ENCODE data around the gene MAPK12. TPM values are rescaled to one million over a fixed set of nuclear protein-coding genes. Genes with fewer than 3 reads are reported as not detected.
A peak's percentile ranks its signal among the peaks of the same experiment; 100 is the strongest.

The MAPK12 gene
- total RNA-seq, 2 donors from 2014 or later = 46.5 to 57.0 TPM

DNA sequence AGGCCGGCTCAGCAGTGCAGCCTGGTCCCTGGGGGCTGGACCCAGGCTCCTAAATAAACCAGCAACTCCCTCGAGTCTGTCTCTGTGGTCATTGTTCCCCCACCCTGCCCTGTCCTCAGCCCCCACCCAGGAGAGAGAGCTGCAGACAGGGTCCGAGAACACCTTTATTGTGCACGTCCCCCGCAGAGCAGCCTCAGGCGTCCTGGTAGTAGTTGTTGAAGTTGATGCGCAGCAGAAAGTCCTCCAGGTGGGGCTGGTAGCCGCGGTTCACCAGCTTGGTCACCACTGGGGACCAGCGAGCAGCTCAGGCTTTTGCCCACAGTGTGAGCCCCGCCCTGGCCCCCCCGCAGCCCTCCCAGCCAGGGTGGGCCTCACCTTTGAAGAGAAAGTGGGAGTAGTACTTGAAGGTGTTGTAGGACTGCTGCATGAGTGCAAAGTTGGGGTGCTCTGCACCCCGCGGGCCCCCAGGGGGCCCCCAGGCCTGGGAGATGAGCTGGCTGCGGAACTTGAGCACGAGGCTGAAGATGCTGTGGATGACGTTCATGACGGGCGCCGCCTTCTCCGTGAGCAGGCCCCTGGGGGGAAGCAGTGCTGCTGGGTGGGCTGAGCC is 43.8 kb downstream of the MAPK12 start:
- no peak overlapping the region for H3K9ac ChIP-seq (ENCODE audit: extremely low read depth, low read length, poor library complexity, severe bottlenecking)
- H3K27me3 ChIP-seq (ENCODE audit: control insufficient read depth, insufficient read depth, low read length, poor library complexity, severe bottlenecking) = no peaks in the 10 kb centered on the region
- Mint-ChIP-seq H3K4me1 (no peaks in the 10 kb centered on the region), H3K27me3 (ENCODE audit: insufficient read depth) (no peaks in the 10 kb centered on the region), H3K9me3 (no peaks in the 10 kb centered on the region), H3K36me3 (ENCODE audit: low read depth) (peaks cover 74% of the 10 kb centered on the region), H3K27ac (no peak overlapping the region), H3K4me3 (no peak overlapping the region)
- peaks cover 3% of the 10 kb centered on the region for H3K9me3 ChIP-seq (ENCODE audit: control insufficient read depth, low read length)
- no peak for TF ChIP-seq CTCF (conservative IDR thresholded peaks at IDR 0.05)
- 92 to 93% methylated on average over 15 to 21 of the region's 21 CpGs for WGBS, 2 experiments (ENCODE audit: insufficient coverage in 1 of 2, insufficient read length in 1 of 2)
- no peaks in the 10 kb centered on the region for H3K4me1 ChIP-seq (ENCODE audit: control insufficient read depth, insufficient read depth, low read length)
- H3K4me3 ChIP-seq (ENCODE audit: low read length) = no peak overlapping the region
- DNase-seq = peak; percentile 48
- H3K36me3 ChIP-seq (ENCODE audit: control insufficient read depth, insufficient read depth, low read length) = peaks cover 64% of the 10 kb centered on the region
- no peak overlapping the region for H3K27ac ChIP-seq (ENCODE audit: low read depth, low read length)

GRCh38 chr22:50216684-50217520 is 44.6 kb downstream of the MAPK12 start:
- 96 to 97% methylated on average over 38 to 57 of the region's 57 CpGs for WGBS, 2 experiments (ENCODE audit: insufficient coverage in 1 of 2, insufficient read length in 1 of 2)
- no peak overlapping the region for H3K4me3 ChIP-seq (ENCODE audit: low read length)
- peaks cover 74% of the 10 kb centered on the region for H3K36me3 Mint-ChIP-seq (ENCODE audit: low read depth)

More at GRCh38 chr22:50216684-50217520, 44.6 kb downstream of the MAPK12 start:
- Mint-ChIP-seq H3K27ac (no peak overlapping the region), H3K4me3 (no peak overlapping the region), H3K9me3 (no peaks in the 10 kb centered on the region), H3K4me1 (no peaks in the 10 kb centered on the region), H3K27me3 (ENCODE audit: insufficient read depth) (no peaks in the 10 kb centered on the region)
- H3K9me3 ChIP-seq (ENCODE audit: control insufficient read depth, low read length) = peaks cover 7% of the 10 kb centered on the region
- DNase-seq = no peak
- H3K9ac ChIP-seq (ENCODE audit: extremely low read depth, low read length, poor library complexity, severe bottlenecking) = no peak overlapping the region
- peaks cover 71% of the 10 kb centered on the region for H3K36me3 ChIP-seq (ENCODE audit: control insufficient read depth, insufficient read depth, low read length)
- no peak for TF ChIP-seq CTCF (conservative IDR thresholded peaks at IDR 0.05)
- no peaks in the 10 kb centered on the region for H3K27me3 ChIP-seq (ENCODE audit: control insufficient read depth, insufficient read depth, low read length, poor library complexity, severe bottlenecking)
- no peaks in the 10 kb centered on the region for H3K4me1 ChIP-seq (ENCODE audit: control insufficient read depth, insufficient read depth, low read length)
- H3K27ac ChIP-seq (ENCODE audit: low read depth, low read length) = no peak overlapping the region
